HG03139 (cell line): ENCODE measurements around the gene TGFBR3.
"Not testable (repeated sequence)": the region's sequence is repeated elsewhere in the genome, so short reads cannot be mapped to it uniquely, and the experiment has no call there.

Experiments used
- ATAC-seq: cut with Tn5 transposase; IDR thresholded peaks from one replicate; pipeline ENCODE4 v1.9.1; 2021; ENCODE audit not compliant: unreplicated experiment

TGFBR3 gene

DNA sequence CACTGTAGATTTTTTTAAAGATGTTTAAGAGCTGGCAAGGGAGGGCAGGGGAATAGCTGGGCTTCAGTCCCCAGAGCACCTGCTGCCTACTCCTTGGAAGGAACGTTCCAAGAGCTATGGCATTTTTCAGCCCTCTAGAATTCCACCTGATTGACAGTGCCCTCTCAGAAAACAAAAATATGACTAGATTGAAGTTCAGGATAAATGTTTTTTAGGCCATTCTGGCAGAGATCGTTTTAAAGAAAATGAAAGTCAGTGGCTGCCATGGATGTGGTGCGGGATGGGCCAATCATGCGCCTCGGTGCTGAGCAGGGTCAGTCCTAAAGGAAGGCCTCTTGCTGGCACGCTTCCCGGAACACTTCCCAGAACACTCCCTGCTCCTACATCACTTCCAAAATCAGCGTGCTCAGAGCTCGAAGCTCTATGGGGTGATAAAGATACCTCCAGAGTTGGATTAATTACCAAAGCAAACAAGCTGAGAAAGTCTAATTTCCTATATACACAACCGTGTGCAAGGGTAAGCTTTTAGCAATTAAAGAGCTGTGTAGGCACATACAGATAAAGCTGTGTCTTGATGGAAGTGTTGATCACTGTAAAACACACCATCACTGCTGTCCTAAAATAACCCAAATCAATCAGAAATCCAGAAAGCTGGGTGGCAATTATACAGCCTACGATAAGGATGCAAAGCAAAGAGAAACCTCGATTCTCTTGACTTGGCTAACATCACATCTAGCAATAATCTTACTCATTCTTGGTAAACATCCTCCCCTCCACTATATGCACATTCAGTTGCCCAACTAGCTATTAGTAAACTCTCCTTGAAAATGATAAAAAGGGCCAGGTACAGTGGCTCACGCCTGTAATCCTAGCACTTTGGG, 34.6 kb downstream of the TGFBR3 start:
- ATAC-seq, result no peak

DNA sequence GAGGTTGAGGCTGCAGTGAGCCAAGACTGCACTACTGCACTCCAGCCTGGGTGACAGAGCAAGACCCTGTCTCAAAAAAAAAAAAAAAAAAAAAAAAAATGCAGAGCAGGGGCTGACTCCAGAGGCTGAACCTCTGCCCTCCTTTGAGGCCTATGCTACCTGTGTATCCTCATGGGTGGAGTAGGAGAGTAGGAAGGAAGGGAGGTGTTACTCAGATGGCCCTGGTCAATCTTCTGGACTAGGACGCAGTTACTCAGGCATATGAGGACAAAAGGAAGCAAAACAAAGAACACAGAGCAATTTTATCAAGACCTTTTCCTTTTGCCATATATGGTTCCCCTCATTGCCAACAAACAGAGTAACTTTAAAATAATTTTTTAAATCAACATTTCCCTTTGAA, 35.2 kb downstream of the TGFBR3 start:
- ATAC-seq, result no peak

GRCh38 chr1:91847851-91848250, 38.1 kb downstream of the TGFBR3 start:
- ATAC-seq, result no peak

- no peak for ATAC-seq
These were observed 39.3 kb downstream of the TGFBR3 start for GRCh38 chr1:91846639-91847013.

GRCh38 chr1:91846007-91846638, 39.8 kb downstream of the TGFBR3 start:
- ATAC-seq, result no peak

DNA sequence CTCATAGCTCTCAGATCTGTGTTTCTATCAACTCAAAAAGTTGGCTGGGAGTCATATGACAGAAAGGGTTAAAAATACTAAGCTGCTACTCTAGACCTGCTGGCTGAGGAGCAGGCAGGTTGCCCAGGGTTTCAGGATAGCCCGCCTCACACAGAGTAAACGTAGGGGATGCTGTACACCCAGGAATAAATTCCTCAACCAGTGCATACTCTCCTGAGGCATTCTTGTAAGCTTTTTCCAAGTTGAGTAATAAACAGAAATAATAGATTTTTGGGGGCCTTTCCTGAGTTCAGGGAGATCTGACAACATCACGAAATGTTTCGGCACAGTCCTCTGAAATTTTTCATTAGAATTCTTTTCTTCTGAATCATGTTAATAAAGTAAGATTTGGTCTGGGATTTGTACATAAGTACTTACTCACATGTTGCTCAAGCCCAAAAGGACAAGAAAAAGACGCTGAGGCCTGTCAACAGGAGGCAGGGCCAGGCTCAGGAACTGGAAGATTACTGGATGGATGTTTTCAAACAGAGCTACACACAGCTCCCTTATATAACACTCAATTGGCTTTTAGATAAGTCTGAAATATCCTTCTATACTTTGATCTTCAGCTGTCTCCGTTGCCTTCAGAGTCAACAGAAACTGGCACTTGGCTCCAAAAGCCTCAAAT, 41.0 kb downstream of the TGFBR3 start:
- ATAC-seq, result no peak

DNA sequence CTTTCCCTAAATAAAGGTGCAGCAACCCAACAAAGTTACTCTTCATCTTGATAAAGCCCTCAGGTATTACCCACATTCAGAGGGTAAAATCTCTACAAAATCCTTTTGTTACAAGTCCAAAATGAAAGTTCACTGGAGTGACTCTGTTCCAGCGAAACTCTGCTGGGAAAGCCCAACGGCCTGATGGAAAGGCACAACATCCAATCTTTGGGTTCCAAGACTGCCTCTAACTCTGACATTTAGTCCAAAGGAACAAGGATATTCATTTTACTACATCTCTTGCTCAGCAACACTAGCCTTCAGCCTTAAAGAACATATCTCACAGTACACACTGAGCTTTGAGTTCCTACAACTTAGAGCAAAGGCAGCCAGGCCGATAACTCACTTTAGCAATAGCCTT, 42.1 kb downstream of the TGFBR3 start:
- no peak for ATAC-seq

- ATAC-seq, result no peak
These were observed 43.4 kb downstream of the TGFBR3 start for GRCh38 chr1:91842563-91842962.

- no peak for ATAC-seq
These were observed 43.9 kb downstream of the TGFBR3 start for GRCh38 chr1:91842056-91842455.

GRCh38 chr1:91840276-91840675, 45.7 kb downstream of the TGFBR3 start:
- not testable (repeated sequence) for ATAC-seq

- no peak for ATAC-seq
These were observed 49.5 kb downstream of the TGFBR3 start for GRCh38 chr1:91836331-91837040.

- no peak for ATAC-seq
These were observed 50.8 kb downstream of the TGFBR3 start for GRCh38 chr1:91835087-91835521.

DNA sequence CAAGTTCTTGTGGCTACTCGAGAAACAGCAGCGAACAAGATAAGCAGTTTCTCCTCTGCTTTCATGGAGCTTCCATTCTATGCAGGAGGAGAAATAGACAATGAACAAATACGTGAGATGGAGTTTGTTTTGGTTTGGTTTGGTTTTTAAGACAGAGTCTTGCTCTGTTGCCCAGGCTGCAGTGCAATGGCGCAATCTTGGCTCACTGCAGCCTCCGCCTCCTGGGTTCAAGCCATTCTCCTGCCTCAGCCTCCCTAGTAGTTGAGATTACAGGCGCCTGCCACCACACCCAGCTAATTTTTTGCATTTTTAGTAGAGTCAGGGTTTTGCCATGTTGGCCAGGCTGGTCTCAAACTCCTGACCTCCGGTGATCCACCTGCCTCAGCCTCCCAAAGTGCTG, 51.4 kb downstream of the TGFBR3 start:
- not testable (repeated sequence) for ATAC-seq

- no peak for ATAC-seq
These were observed 52.0 kb downstream of the TGFBR3 start for GRCh38 chr1:91833946-91834345.

- ATAC-seq, result no peak
These were observed 54.6 kb downstream of the TGFBR3 start for GRCh38 chr1:91831132-91831930.

DNA sequence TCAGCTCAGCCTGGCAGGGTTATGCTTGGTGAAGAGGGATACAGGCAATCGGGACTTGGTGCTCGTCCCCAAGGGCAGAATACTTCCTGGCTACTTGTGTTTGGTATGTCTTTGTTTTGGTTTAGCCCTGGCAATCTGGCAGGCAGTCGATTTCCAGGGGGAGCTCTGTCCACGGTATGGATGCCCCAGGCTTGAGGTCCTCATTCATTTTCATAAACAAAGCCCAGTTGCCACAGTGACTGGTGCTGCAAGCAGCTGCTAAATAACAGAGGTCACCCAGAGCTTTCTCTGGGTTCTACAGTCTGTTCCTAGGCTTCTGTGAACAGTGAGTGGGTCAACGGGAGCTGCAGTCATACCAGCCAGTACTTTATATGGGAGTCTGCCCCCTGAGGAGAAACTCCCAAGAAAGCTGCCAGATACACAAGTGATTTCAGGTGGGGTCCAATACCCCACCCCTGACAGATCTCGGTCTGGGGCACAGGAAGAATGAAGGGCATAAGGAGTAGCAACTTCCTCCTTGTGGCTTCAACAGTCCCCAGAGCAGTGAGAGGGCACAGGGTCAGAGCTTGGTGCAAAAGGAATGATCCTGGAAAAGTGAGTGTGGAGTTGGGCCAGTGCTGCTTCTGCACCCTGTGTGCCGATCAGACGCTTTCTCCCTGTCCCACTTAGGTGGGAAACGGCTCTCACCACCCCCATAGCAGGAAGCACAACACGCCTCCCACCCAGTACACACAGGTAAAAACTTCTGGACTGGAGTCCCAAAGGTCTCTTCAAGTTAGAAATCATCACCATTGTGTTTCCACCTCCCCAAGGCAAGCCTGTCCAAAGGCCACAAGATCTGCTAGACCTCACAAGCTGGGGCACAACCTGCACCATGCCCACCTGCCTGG, 55.5 kb downstream of the TGFBR3 start:
- no peak for ATAC-seq

- no peak for ATAC-seq
These were observed 56.4 kb downstream of the TGFBR3 start for GRCh38 chr1:91829293-91830153.

DNA sequence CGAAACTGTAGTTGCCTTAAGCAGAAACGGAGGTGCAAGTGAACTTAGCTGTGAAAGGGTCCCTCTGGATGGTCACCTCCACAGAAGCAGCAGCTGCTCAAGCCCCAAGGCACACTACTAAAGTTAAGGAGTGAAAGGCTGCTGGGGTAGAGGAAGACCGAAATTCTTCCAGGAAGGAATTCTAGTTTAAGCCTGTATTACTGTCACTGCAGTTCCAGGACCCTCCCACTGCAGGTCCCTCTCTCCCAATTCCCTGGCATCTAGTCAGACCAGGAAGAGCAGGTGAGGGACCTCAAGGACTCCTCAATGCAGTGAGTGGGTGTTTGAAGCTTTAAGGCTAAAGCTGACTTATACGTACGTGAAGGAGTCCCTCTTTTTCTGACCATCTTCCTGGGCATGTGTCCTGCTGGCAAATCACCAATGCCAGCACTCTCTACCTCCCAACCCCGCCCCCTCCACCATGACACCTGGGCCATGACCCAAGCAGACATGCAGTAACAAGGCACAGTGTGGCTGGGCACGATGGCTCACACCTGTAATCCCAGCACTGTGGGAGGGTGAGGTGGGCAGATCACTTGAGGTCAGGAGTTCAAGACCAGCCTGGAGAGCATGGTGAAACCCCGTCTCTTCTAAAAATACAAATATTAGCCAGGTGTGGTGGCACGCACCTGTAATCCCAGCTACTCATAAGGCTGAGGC, 57.2 kb downstream of the TGFBR3 start:
- ATAC-seq, result no peak
